AG09309 (cell line): ENCODE results near the gene GPX3.

Experiments
- DNase-seq: peaks from one replicate; pipeline ENCODE4 v3.0.0-alpha.2; 2010; ENCODE audit warnings: low read depth
- H3K4me3 ChIP-seq: 2 replicates; pipeline ENCODE4 v1.5.1; 2011; ENCODE audit warnings: mild to moderate bottlenecking, low read depth, low read length, moderate library complexity; ENCODE audit not compliant: control insufficient read depth
- TF ChIP-seq, protein P1 (sequence below): IDR thresholded peaks from 2 replicates; pipeline ENCODE4 v1.5.1; 2011; ENCODE audit warnings: mild to moderate bottlenecking, low read depth, low read length, inconsistent platforms; ENCODE audit not compliant: insufficient read depth, control insufficient read depth; ENCODE audit errors: missing control alignments

GPX3 gene

DNA sequence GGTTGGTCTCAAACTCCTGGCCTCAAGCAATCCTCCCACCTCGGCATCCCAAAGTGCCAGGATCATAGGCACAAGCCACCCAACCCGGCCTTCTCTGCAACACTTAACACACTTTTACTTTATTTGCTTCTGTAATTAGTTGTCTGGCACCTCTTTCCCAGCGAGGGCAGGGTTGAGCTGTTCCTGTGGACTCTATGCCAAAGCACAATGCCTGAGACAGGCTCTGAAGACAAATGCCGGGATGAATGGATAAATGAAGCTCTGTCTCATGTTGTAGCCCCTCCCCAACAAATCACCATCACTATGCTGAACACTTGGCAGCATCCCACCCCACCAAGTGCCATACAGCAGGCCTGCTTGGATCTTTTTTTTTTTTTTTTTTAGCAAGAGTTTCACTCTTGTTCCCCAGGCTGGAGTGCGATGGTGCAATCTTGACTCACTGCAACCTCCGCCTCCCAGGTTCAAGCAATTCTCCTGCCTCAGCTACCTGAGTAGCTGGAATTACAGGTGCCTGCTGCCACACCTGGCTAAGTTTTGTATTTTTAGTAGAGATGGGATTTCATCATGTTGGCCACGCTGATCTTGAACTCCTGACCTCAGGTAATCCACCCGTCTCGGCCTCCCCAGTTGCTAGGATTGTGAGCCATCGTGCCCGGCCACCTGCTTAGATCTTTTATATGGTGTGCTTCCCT is 21.3 kb downstream of the GPX3 start:
- TF ChIP-seq, protein P1, sequence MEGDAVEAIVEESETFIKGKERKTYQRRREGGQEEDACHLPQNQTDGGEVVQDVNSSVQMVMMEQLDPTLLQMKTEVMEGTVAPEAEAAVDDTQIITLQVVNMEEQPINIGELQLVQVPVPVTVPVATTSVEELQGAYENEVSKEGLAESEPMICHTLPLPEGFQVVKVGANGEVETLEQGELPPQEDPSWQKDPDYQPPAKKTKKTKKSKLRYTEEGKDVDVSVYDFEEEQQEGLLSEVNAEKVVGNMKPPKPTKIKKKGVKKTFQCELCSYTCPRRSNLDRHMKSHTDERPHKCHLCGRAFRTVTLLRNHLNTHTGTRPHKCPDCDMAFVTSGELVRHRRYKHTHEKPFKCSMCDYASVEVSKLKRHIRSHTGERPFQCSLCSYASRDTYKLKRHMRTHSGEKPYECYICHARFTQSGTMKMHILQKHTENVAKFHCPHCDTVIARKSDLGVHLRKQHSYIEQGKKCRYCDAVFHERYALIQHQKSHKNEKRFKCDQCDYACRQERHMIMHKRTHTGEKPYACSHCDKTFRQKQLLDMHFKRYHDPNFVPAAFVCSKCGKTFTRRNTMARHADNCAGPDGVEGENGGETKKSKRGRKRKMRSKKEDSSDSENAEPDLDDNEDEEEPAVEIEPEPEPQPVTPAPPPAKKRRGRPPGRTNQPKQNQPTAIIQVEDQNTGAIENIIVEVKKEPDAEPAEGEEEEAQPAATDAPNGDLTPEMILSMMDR = no peak
- DNase-seq = no peak
- no peak overlapping the region for H3K4me3 ChIP-seq

- DNase-seq = no peak
- TF ChIP-seq, protein P1 = no peak
- no peak overlapping the region for H3K4me3 ChIP-seq
Measured at GRCh38 chr5:151042453-151043093, 22.2 kb downstream of the GPX3 start.

GRCh38 chr5:151047814-151048425 is 27.5 kb downstream of the GPX3 start:
- DNase-seq = no peak
- H3K4me3 ChIP-seq = no peak overlapping the region

DNA sequence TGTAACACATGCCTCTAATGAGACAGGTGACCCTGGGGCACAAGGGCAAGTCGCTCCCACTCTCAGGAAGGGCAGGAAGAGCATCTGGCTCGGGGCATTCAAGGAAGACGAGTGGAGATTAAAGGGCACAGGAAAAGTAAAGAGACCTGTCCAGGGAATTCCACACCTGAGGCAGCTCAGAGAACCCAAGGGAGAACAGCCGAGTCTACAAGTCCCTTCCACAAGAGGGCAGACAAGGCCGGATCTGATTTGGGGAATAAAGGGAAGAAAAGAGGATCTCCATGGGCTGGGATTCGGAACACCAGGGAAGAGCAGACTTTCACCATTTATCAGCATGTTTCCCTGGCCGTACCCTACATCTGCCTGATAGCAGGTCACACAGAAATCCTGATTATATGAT is 28.1 kb downstream of the GPX3 start:
- H3K4me3 ChIP-seq = no peak overlapping the region
- DNase-seq = no peak
- TF ChIP-seq, protein P1 = peak; percentile 55

More at GRCh38 chr5:151047814-151048425, 27.5 kb downstream of the GPX3 start:
- TF ChIP-seq, protein P1 = peak; percentile 87

DNA sequence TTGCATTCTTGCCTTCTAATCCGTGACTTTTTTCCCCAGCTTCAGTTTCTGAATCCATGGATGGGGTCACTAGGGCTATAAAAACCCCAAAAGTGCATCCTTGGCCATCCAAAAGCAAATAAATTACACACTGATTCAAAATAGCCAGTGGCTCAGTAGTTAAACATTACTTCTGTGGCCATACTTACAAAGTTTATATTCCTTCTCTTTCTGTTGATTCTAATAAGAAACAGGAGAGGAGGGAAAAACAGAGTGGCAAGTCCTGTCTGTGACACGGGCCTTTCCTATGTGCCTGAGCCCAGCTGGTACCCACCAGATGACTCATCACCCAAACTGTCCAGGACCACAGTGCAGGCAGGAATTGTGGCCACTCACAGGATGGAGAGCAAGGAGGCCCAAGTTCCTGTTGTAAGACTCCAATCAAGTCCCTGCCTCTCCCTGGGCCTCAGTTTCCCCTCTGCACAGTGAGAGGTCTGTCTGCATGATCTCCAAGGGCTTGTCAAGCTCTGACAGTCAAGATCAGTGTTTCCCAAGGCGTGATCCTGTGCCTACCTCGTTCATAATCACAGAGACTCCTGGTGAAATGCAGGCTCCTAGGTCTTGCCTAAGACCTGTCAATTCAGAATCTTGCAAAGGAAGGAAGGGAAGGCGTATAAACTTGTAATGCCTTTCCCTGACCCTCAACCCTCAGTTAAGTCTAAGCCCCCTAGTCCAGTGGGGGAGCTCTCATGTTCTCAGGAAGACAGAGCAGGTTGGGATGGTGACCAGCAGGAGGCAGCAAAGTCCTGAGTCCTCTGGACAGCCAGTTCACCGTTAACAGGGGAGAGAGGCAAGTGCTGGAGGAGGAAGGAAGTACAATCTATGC is 30.9 kb downstream of the GPX3 start:
- H3K4me3 ChIP-seq = no peak overlapping the region
- DNase-seq = peak; percentile 33
- TF ChIP-seq, protein P1 = peak; percentile 94

DNA sequence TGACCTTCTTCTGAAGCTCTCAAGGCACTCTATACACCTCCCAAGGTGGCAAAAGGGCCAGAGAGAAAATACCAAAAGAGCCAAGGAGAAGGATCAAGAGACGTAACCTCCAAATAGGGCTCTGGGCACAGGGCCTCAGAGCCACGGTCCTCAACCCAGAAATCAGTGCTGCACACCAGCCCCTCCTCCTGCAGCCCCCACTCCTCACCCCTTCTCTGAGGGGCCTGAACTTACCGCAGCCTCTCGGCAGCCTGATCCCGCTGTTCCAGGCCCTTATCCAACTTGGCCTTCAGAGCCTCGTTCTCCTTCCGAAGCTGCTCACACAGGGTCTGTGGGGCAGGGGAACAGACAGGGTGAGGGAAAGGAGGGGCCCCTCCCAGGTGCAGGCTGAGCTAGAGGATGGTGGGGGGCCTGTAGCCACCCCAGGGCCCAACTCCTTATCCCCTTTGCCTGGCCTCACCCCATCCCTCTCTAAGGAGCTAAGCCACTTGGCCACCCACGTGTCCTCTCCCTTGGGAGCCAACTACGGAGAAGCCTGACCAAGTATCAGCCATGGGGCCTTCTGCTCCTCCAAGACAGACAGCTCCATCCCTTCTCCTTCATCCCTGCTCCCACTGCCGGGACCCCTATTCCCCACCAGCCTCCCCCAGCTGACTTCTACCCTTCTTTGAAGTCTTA is 31.7 kb downstream of the GPX3 start:
- no peak overlapping the region for H3K4me3 ChIP-seq
- DNase-seq = no peak
- TF ChIP-seq, protein P1 = no peak
